Measurements from ENCODE around the gene GP1BB.

DNA sequence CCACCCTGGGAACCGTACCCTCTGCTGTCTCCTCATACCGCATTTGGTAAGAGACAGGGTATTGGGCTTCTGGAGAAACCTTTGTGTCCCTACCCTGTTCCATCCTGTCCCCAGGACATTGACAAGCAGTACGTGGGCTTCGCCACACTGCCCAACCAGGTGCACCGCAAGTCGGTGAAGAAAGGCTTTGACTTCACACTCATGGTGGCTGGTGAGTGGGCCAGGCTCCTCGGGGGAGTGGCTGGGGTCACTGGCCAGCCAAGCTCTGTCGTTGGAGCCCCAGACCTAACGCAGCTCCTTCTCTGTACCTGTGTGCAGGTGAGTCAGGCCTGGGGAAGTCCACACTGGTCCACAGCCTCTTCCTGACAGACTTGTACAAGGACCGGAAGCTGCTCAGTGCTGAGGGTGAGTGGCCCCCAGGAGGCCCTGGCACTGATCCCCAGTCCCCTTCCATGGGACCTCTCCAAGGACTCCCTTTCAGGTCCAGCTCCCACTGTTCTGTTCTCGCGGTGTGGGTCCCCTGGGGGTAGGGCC is 3.8 kb upstream of the GP1BB start:
- TF ChIP-seq, protein P1, sequence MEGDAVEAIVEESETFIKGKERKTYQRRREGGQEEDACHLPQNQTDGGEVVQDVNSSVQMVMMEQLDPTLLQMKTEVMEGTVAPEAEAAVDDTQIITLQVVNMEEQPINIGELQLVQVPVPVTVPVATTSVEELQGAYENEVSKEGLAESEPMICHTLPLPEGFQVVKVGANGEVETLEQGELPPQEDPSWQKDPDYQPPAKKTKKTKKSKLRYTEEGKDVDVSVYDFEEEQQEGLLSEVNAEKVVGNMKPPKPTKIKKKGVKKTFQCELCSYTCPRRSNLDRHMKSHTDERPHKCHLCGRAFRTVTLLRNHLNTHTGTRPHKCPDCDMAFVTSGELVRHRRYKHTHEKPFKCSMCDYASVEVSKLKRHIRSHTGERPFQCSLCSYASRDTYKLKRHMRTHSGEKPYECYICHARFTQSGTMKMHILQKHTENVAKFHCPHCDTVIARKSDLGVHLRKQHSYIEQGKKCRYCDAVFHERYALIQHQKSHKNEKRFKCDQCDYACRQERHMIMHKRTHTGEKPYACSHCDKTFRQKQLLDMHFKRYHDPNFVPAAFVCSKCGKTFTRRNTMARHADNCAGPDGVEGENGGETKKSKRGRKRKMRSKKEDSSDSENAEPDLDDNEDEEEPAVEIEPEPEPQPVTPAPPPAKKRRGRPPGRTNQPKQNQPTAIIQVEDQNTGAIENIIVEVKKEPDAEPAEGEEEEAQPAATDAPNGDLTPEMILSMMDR (IDR thresholded peaks at IDR 0.05) = no peak
- TF ChIP-seq POLR2A (IDR thresholded peaks at IDR 0.05) = no peak

Data from tibial nerve (tissue), 3 donors.